Ovary (tissue), 3 donors: ENCODE results near the gene SLC4A8.

Experiments used
- CTCF ChIP-seq, 3 donors: fragments of 450-650 bp in 2 of 3; fragments of 200-600 bp in 1 of 3; IDR thresholded peaks; one replicate each; pipeline versions ENCODE4 v1.5.1 to v1.8.0; 2016 to 2022; ENCODE audit warnings: antibody characterized with exemption in 3 of 3, mild to moderate bottlenecking in 1 of 3
- EP300 ChIP-seq: sonication (generic); formaldehyde crosslinking; IDR thresholded peaks from one replicate; pipeline ENCODE4 v1.6.1; 2017; ENCODE audit warnings: antibody characterized with exemption
- POLR2A ChIP-seq: fragments of 450-650 bp; IDR thresholded peaks from one replicate; pipeline ENCODE4 v1.6.1; 2017; ENCODE audit warnings: antibody characterized with exemption, mild to moderate bottlenecking, moderate library complexity
- donor health status: DM: no; HTN: no; CAD: no.

GRCh38 chr12:51432921-51433320 lies 8.3 kb downstream of the SLC4A8 start:
- TF ChIP-seq CTCF (IDR thresholded peaks at IDR 0.05) = no peak
- TF ChIP-seq POLR2A = no peak
- no peak for TF ChIP-seq EP300
